SK-N-SH (cell line): ENCODE data around the gene KIF16B. TPM values are rescaled to one million over a fixed set of nuclear protein-coding genes. Genes with fewer than 3 reads are reported as not detected.

ENCODE experiments used
- CTCF ChIA-PET: fragments of 300-600, 350-600 bp; formaldehyde crosslinking; extraction: SDS; loops from one replicate; lab custom pipeline; 2021; lab: Yijun Ruan, JAX
- POLR2A ChIA-PET: fragments of 350-600 bp; sonication (Branson Sonifier 250); formaldehyde crosslinking; extraction: SDS; loops from one replicate; lab custom pipeline; 2020; ENCODE audit warnings: antibody characterized with exemption, inconsistent platforms; lab: Yijun Ruan, JAX
- DNase-seq: peaks from one replicate; pipeline ENCODE4 v3.0.0; 2012
- H2AFZ ChIP-seq: fragments of 200-600 bp; sonication (generic); 2 replicates; pipeline ENCODE4 v1.8.1; 2016; ENCODE audit warnings: antibody characterized with exemption, mild to moderate bottlenecking, low read depth
- H3F3A ChIP-seq: fragments of 200-600 bp; sonication (generic); replicated peaks from 2 replicates; pipeline ENCODE3; 2016; ENCODE audit warnings: antibody characterized with exemption, mild to moderate bottlenecking; ENCODE audit not compliant: insufficient read depth
- H3K27ac ChIP-seq, 2 experiments: fragments of 200-500 bp in 1 of 2; fragments of 200-600 bp in 1 of 2; sonication (Bioruptor generic) in 1 of 2; sonication (generic), shearing (Covaris generic) in 1 of 2; 2 replicates each; pipeline versions ENCODE4 v1.5.1 to v1.6.1; 2014 to 2016; ENCODE audit warnings: low read depth in 2 of 2, inconsistent platforms in 1 of 2, low read length in 1 of 2, mild to moderate bottlenecking in 1 of 2, mixed read lengths in 1 of 2
- H3K27me3 ChIP-seq: fragments of 200-600 bp; sonication (generic), shearing (Covaris generic); 2 replicates; pipeline ENCODE4 v1.6.1; 2016; ENCODE audit warnings: mixed run types; ENCODE audit not compliant: insufficient read depth
- H3K36me3 ChIP-seq, 2 experiments: fragments of 200-500 bp in 1 of 2; fragments of 200-600 bp in 1 of 2; sonication (Bioruptor generic) in 1 of 2; sonication (generic) in 1 of 2; replicated peaks in 1 of 2; 2 replicates each; pipeline versions ENCODE3 to v1.5.1; 2014 to 2016; ENCODE audit warnings: low read length in 1 of 2, mild to moderate bottlenecking in 1 of 2; ENCODE audit not compliant: insufficient read depth in 2 of 2, control insufficient read depth in 1 of 2
- H3K4me1 ChIP-seq, 2 experiments: fragments of 200-500 bp in 1 of 2; fragments of 200-600 bp in 1 of 2; sonication (Bioruptor generic) in 1 of 2; sonication (generic), shearing (Covaris generic) in 1 of 2; 2 replicates each; pipeline versions ENCODE4 v1.5.1 to v1.6.1; 2014 to 2016; ENCODE audit warnings: low read depth in 1 of 2, low read length in 1 of 2, mixed run types in 1 of 2; ENCODE audit not compliant: insufficient read depth in 2 of 2, control insufficient read depth in 1 of 2
- H3K4me2 ChIP-seq: fragments of 200-600 bp; sonication (generic), shearing (Covaris generic); 2 replicates; pipeline ENCODE4 v1.6.1; 2017; ENCODE audit warnings: mixed run types
- H3K4me3 ChIP-seq, 2 experiments: fragments of 200-500 bp in 1 of 2; fragments of 200-600 bp in 1 of 2; sonication (Bioruptor generic) in 1 of 2; sonication (generic), shearing (Covaris generic) in 1 of 2; 2 replicates each; pipeline versions ENCODE4 v1.5.1 to v1.8.1; 2014 to 2016; ENCODE audit warnings: low read depth in 2 of 2, inconsistent platforms in 1 of 2, low read length in 1 of 2, mild to moderate bottlenecking in 1 of 2, mixed read lengths in 1 of 2, moderate library complexity in 1 of 2
- H3K79me2 ChIP-seq: fragments of 200-600 bp; sonication (generic); 2 replicates; pipeline ENCODE4 v1.8.1; 2017; ENCODE audit warnings: mild to moderate bottlenecking; ENCODE audit not compliant: insufficient read depth
- H3K9ac ChIP-seq: fragments of 200-600 bp; sonication (generic); 2 replicates; pipeline ENCODE4 v1.6.1; 2017; ENCODE audit warnings: mixed run types
- H3K9me2 ChIP-seq: fragments of 200-600 bp; sonication (generic); 2 replicates; pipeline ENCODE4 v1.6.1; 2017; ENCODE audit warnings: mixed run types
- H3K9me3 ChIP-seq: fragments of 200-600 bp; sonication (generic); 2 replicates; pipeline ENCODE4 v1.6.1; 2017; ENCODE audit warnings: mixed run types, mild to moderate bottlenecking, moderate library complexity
- H4K20me1 ChIP-seq: fragments of 200-600 bp; sonication (generic); 2 replicates; pipeline ENCODE4 v1.6.1; 2017; ENCODE audit warnings: mild to moderate bottlenecking, mixed run types; ENCODE audit not compliant: insufficient read depth
- CHD2 ChIP-seq: fragments of 150-350 bp; IDR thresholded peaks from 2 replicates; pipeline ENCODE4 v1.6.1; 2018; ENCODE audit warnings: low read length; ENCODE audit not compliant: partially characterized antibody
- CTCF ChIP-seq: fragments of 200-600 bp; sonication (generic); IDR thresholded peaks from 2 replicates; pipeline ENCODE4 v1.6.1; 2017; ENCODE audit warnings: antibody characterized with exemption, mild to moderate bottlenecking, moderate library complexity
- ELF1 ChIP-seq: IDR thresholded peaks from 2 replicates; pipeline ENCODE4 v1.4.0; 2012
- EZH2phosphoT487 ChIP-seq: fragments of 200-600 bp; sonication (generic); IDR thresholded peaks from 2 replicates; pipeline ENCODE4 v1.6.1; 2017; ENCODE audit warnings: low read depth, mixed run types, mild to moderate bottlenecking, antibody characterized with exemption, moderate library complexity, borderline replicate concordance
- FOXJ3 ChIP-seq: sonication (generic); formaldehyde crosslinking; IDR thresholded peaks from 2 replicates; pipeline ENCODE4 v1.5.1; 2020; ENCODE audit warnings: mild to moderate bottlenecking, missing genetic modification reagents
- FOXM1 ChIP-seq: IDR thresholded peaks from 2 replicates; pipeline ENCODE4 v1.4.0; 2012; ENCODE audit warnings: low read depth, mild to moderate bottlenecking
- GATA2 ChIP-seq: sonication (generic); formaldehyde crosslinking; IDR thresholded peaks from 2 replicates; pipeline ENCODE4 v1.5.0; 2020; ENCODE audit warnings: mild to moderate bottlenecking, missing genetic modification reagents
- PBX3 ChIP-seq: IDR thresholded peaks from 2 replicates; pipeline ENCODE4; 2012
- POLR2AphosphoS5 ChIP-seq: IDR thresholded peaks from 2 replicates; pipeline ENCODE4 v1.6.1; 2012; ENCODE audit warnings: low read depth, low read length
- RAD21 ChIP-seq: IDR thresholded peaks from 2 replicates; pipeline ENCODE4 v1.6.1; 2012; ENCODE audit warnings: mild to moderate bottlenecking, low read length
- SIN3A ChIP-seq: IDR thresholded peaks from 2 replicates; pipeline ENCODE4 v1.6.1; 2012; ENCODE audit warnings: low read depth, mild to moderate bottlenecking, low read length, moderate library complexity, borderline replicate concordance
- TCF12 ChIP-seq: IDR thresholded peaks from 2 replicates; pipeline ENCODE4 v1.4.0; 2012
- TEAD4 ChIP-seq: IDR thresholded peaks from 2 replicates; pipeline ENCODE4 v1.4.0; 2012; ENCODE audit warnings: mild to moderate bottlenecking, borderline replicate concordance; ENCODE audit not compliant: insufficient read depth
- USF1 ChIP-seq: IDR thresholded peaks from 2 replicates; pipeline ENCODE4 v1.4.0; 2012; ENCODE audit warnings: low read depth, borderline replicate concordance
- USF2 ChIP-seq: fragments of 150-350 bp; IDR thresholded peaks from 2 replicates; pipeline ENCODE4 v1.6.1; 2017; ENCODE audit warnings: antibody characterized with exemption, low read length, low read depth, borderline replicate concordance
- WGBS: methylation state at CpG from one replicate; pipeline ENCODE4 v1.1.6; 2017; ENCODE audit warnings: low lambda C conversion rate; 5-methylcytosine and 5-hydroxymethylcytosine counted together
- polyA plus RNA-seq, 3 experiments: library from polyadenylated mRNA; depleted of rRNA; stranded (reverse); fragments of >200 nt; gene quantifications; 2 replicates each; pipeline ENCODE4 v1.2.3, GENCODE V29; 2012

Gene KIF16B
- polyA plus RNA-seq, 1 of the 3 experiments (the other 2 are of a cell fraction) = 3.3 TPM

- TF ChIP-seq USF2 = no peak
- TF ChIP-seq FOXJ3 (CRISPR knock-in tag) = no peak
- TF ChIP-seq FOXM1 = no peak
- TF ChIP-seq CHD2 = no peak
- no peak for TF ChIP-seq POLR2AphosphoS5
These were observed 176.2 kb downstream of the KIF16B start (continued) for GRCh38 chr20:16397086-16397485.

- H3K4me3 ChIP-seq = no peak overlapping the region
- H2AFZ ChIP-seq = no peak overlapping the region
- H3K79me2 ChIP-seq = no peaks in the 10 kb centered on the region
- no peaks in the 10 kb centered on the region for H3K27me3 ChIP-seq
- no peak overlapping the region for H3K4me2 ChIP-seq
- WGBS = 100% methylated on average over 1 of the region's 1 CpG
- ChIA-PET POLR2A (no interaction called here), CTCF (no interaction called here)
- TF ChIP-seq USF1 = no peak
- TF ChIP-seq POLR2AphosphoS5 = no peak
- H4K20me1 ChIP-seq = no peaks in the 10 kb centered on the region
- H3K9ac ChIP-seq = no peak overlapping the region
- no peaks in the 10 kb centered on the region for H3F3A ChIP-seq
- no peaks in the 10 kb centered on the region for H3K9me2 ChIP-seq
- no peak overlapping the region for H3K27ac ChIP-seq
- DNase-seq = no peak
- no peaks in the 10 kb centered on the region for H3K9me3 ChIP-seq
- peaks cover 0 to 3% of the 10 kb centered on the region in 2 experiments; a peak in 1 of 4 replicates for H3K4me1 ChIP-seq
- H3K36me3 ChIP-seq = peaks cover 0 to 2% of the 10 kb centered on the region in 2 experiments
These were observed 177.9 kb downstream of the KIF16B start for GRCh38 chr20:16395366-16395765.

- Histone ChIP-seq H3K4me1 (peaks cover 0 to 3% of the 10 kb centered on the region in 2 experiments; a peak in 1 of 4 replicates), H3K9me2 (no peaks in the 10 kb centered on the region), H2AFZ (no peak overlapping the region), H3K9ac (no peak overlapping the region), H4K20me1 (no peaks in the 10 kb centered on the region), H3K36me3 (peaks cover 0 to under 1% of the 10 kb centered on the region in 2 experiments), H3K79me2 (no peaks in the 10 kb centered on the region), H3K4me3 (no peak overlapping the region), H3K27me3 (no peaks in the 10 kb centered on the region), H3K27ac (no peak overlapping the region), H3F3A (no peaks in the 10 kb centered on the region), H3K9me3 (no peaks in the 10 kb centered on the region), H3K4me2 (no peak overlapping the region)
- ChIA-PET POLR2A (no interaction called here), CTCF (interaction anchor here (1.3 kb wide), 1 partner anchor 31 kb away, joined by 3 read pairs; no protein-coding TSS in a partner anchor)
- no peak for DNase-seq
- TF ChIP-seq USF1 (no peak), TCF12 (no peak), PBX3 (no peak), SIN3A (no peak), EZH2phosphoT487 (no peak), ELF1 (no peak), GATA2 (CRISPR knock-in tag) (no peak), CTCF (no peak), TEAD4 (no peak), RAD21 (no peak)
- WGBS = 66% methylated on average over 4 of the region's 4 CpGs
These were observed 178.5 kb downstream of the KIF16B start for GRCh38 chr20:16394784-16395183.
